RWPE1 (cell line): ENCODE data around the gene PPAN.

Experiments
- CTCF ChIA-PET: fragments of 350-600 bp; sonication (Branson Sonifier 250); formaldehyde crosslinking; extraction: SDS; loops from one replicate; lab custom pipeline; 2021; lab: Yijun Ruan, JAX
- POLR2A ChIA-PET: fragments of 400-600 bp; formaldehyde crosslinking; extraction: SDS; loops from one replicate; lab custom pipeline; 2020; ENCODE audit warnings: antibody characterized with exemption; ENCODE audit not compliant: low non-redundant PET; lab: Yijun Ruan, JAX
- DNase-seq: peaks from one replicate; pipeline ENCODE4 v3.0.0; 2012; ENCODE audit warnings: low spot score
- H3K27ac ChIP-seq: fragments of 450-650 bp; 2 replicates; pipeline ENCODE4 v1.5.1; 2017
- CTCF ChIP-seq: fragments of 450-650 bp; conservative IDR thresholded peaks from 2 replicates; pipeline ENCODE4 v1.5.1; 2017; ENCODE audit warnings: low read depth, mild to moderate bottlenecking

PPAN gene

DNA sequence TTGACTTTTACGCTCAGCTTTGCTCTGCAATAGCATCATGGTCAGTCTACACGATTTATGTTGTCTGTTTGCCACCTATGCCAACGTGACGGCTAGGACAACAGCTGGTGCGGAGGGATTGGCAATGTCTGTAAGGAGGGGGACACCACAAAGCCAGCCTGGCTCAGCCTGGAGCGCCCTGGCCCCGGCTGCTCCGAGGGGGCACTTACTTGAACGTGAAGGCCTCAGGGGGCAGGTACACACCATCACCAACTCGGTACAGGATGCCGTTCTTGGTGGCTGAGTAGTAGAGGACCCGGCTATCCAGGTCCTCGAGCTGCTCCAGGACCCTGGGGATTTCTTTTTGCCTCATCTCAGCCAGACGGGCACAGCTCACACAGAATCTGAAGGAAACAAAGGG, 40.0 kb downstream of the PPAN start:
- no peak for DNase-seq
- no peak overlapping the region for H3K27ac ChIP-seq
- no peak for TF ChIP-seq CTCF
- ChIA-PET POLR2A (no interaction called here), CTCF (no interaction called here)

DNA sequence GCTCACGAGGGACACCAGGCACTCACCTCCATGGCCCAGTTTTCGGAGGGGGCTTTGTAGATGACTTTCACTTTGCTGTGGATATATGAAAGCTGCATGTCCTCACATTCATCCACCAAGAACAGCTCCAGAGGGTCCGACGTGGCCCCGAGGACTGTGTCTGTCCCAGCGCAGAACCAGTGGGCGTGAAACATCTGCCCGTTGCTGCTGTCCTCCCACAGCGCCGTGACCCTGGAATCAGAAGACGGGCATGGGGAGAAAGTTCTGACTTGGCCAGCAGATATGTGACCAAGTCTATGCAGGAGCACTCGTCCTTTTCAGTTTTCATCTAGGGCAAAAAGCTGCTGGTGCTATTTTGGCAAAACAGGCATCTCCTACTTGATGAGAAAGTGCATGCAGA, 43.3 kb downstream of the PPAN start:
- no peak overlapping the region for H3K27ac ChIP-seq
- DNase-seq, result no peak
- CTCF ChIA-PET, result no interaction called here
- POLR2A ChIA-PET, result no interaction called here
- TF ChIP-seq CTCF, result no peak

- no peak for DNase-seq
- TF ChIP-seq CTCF, result no peak
- H3K27ac ChIP-seq, result no peak overlapping the region
- ChIA-PET CTCF (no interaction called here), POLR2A (interaction anchor here (0.5 kb wide), 1 partner anchor 75 kb away, joined by 4 read pairs; no protein-coding TSS in a partner anchor)
Observed at GRCh38 chr19:10151521-10151920, 45.4 kb downstream of the PPAN start.

- no peak for DNase-seq
- no peak for TF ChIP-seq CTCF
- ChIA-PET POLR2A (no interaction called here), CTCF (no interaction called here)
- no peak overlapping the region for H3K27ac ChIP-seq
Observed at GRCh38 chr19:10152100-10152499, 45.9 kb downstream of the PPAN start.

- no peak overlapping the region for H3K27ac ChIP-seq
- DNase-seq, result no peak
- ChIA-PET POLR2A (no interaction called here), CTCF (no interaction called here)
- no peak for TF ChIP-seq CTCF
Observed at GRCh38 chr19:10155839-10156238, 49.7 kb downstream of the PPAN start.

DNA sequence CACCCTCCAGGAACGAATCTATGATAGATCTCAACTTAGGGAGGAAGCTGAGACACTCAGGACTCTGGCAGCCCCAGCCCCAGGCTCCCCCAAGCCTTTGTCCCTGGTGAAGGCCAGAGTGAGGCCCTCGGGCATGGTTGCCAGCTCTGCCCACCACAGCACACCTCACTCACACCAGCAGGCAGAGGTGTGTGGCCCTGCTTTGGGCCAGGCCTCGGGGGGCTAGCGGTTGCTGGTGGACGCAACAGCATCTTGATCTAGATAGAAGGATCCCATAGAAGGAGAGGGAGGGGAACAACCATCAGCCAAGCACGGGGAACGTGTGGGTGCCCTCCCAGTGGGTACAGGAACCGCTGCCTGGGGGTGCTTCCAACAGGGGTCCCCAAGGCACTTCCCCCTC, 51.9 kb downstream of the PPAN start:
- DNase-seq, result no peak
- TF ChIP-seq CTCF, result no peak
- CTCF ChIA-PET, result no interaction called here
- H3K27ac ChIP-seq, result 0 out of 2 replicates have a peak overlapping the region, but pooled peaks have one; percentile 2
- POLR2A ChIA-PET, result no interaction called here

GRCh38 chr19:10158485-10158884, 52.3 kb downstream of the PPAN start:
- ChIA-PET POLR2A (no interaction called here), CTCF (no interaction called here)
- no peak for DNase-seq
- 0 out of 2 replicates have a peak overlapping the region, but pooled peaks have one; percentile 2 for H3K27ac ChIP-seq
- no peak for TF ChIP-seq CTCF
